SU-DHL-6 (cell line): Measurements from ENCODE around the gene TACR1.

Experiments used
- CTCF ChIP-seq: fragments of 200-600 bp; sonication (generic); IDR thresholded peaks from one replicate; pipeline ENCODE4 v1.5.1; 2017; ENCODE audit warnings: antibody characterized with exemption, mild to moderate bottlenecking, low read length, moderate library complexity; ENCODE audit not compliant: insufficient read depth, poor library complexity, severe bottlenecking
- EZH2phosphoT487 ChIP-seq: fragments of 200-600 bp; sonication (generic), shearing (Covaris generic); conservative IDR thresholded peaks from 2 replicates; pipeline ENCODE4 v1.6.1; 2018; ENCODE audit warnings: mild to moderate bottlenecking, antibody characterized with exemption, low read length, moderate library complexity, mixed read lengths

GRCh38 chr2:75199428-75200011 lies at the start of gene TACR1:
- TF ChIP-seq CTCF, result no peak
- no peak for TF ChIP-seq EZH2phosphoT487
